DND-41 (cell line): Measurements from ENCODE around the gene PHACTR3.

Experiments used
- ATAC-seq: fragments of 200-7000 bp; cut with Tn5 transposase; 3 replicates; pipeline ENCODE4 v1.9.1; 2021; ENCODE audit warnings: low read depth; ENCODE audit not compliant: insufficient read depth
- DNase-seq: peaks from one replicate; pipeline ENCODE4 v3.0.0-alpha.2; 2020
- H2AFZ ChIP-seq: 2 replicates; pipeline ENCODE4 v1.6.0; 2012; ENCODE audit warnings: low read depth, low read length
- H3K27ac ChIP-seq: 2 replicates; pipeline ENCODE4 v1.5.1; 2012; ENCODE audit warnings: low read length, inconsistent platforms
- H3K27me3 ChIP-seq: fragments of 200-600 bp; sonication (generic); 2 replicates; pipeline ENCODE4 v1.6.0; 2012; ENCODE audit warnings: low read length, mild to moderate bottlenecking, inconsistent platforms; ENCODE audit not compliant: insufficient read depth, poor library complexity
- H3K36me3 ChIP-seq: 2 replicates; pipeline ENCODE4 v1.5.1; 2012; ENCODE audit warnings: low read length, inconsistent platforms; ENCODE audit not compliant: insufficient read depth
- H3K4me1 ChIP-seq: 2 replicates; pipeline ENCODE4 v1.5.1; 2012; ENCODE audit warnings: mild to moderate bottlenecking, low read length; ENCODE audit not compliant: insufficient read depth
- H3K4me2 ChIP-seq: 2 replicates; pipeline ENCODE4 v1.6.0; 2012; ENCODE audit warnings: mild to moderate bottlenecking, moderate library complexity, low read length, inconsistent platforms; ENCODE audit not compliant: insufficient read depth
- H3K4me3 ChIP-seq, 2 experiments: fragments of 200-600 bp in 1 of 2; shearing (Covaris generic) in 1 of 2; 2 replicates each; pipeline ENCODE4 v1.5.1; 2012 to 2016; ENCODE audit warnings: inconsistent platforms in 2 of 2, low read length in 2 of 2, mild to moderate bottlenecking in 2 of 2, low read depth in 1 of 2, moderate library complexity in 1 of 2
- H3K79me2 ChIP-seq: 2 replicates; pipeline ENCODE4 v1.6.0; 2012; ENCODE audit warnings: low read length, inconsistent platforms; ENCODE audit not compliant: insufficient read depth
- H3K9ac ChIP-seq: 2 replicates; pipeline ENCODE4 v1.6.0; 2012; ENCODE audit warnings: low read depth, mild to moderate bottlenecking, inconsistent platforms, low read length, moderate library complexity
- H3K9me3 ChIP-seq: 2 replicates; pipeline ENCODE4 v1.5.1; 2012; ENCODE audit warnings: low read length, moderate library complexity, mild to moderate bottlenecking, inconsistent platforms; ENCODE audit not compliant: insufficient read depth, severe bottlenecking
- H4K20me1 ChIP-seq: 2 replicates; pipeline ENCODE4 v1.6.0; 2012; ENCODE audit warnings: low read length; ENCODE audit not compliant: insufficient read depth
- CTCF ChIP-seq: IDR thresholded peaks from 2 replicates; pipeline ENCODE4 v1.5.1; 2012; ENCODE audit warnings: borderline replicate concordance, low read length, moderate library complexity, mild to moderate bottlenecking; ENCODE audit not compliant: poor library complexity, severe bottlenecking; ENCODE audit errors: extremely low read depth
- EZH2 ChIP-seq: IDR thresholded peaks from 3 replicates; pipeline ENCODE4 v1.6.1; 2012; ENCODE audit warnings: borderline replicate concordance, low read depth, mild to moderate bottlenecking, moderate library complexity, low read length, inconsistent platforms; ENCODE audit not compliant: severe bottlenecking

The PHACTR3 gene

GRCh38 chr20:59576216-59576953 lies 28.0 kb upstream of the PHACTR3 start:
- peaks cover 10% of the 10 kb centered on the region; the same call in 1 of the 2 replicates for H4K20me1 ChIP-seq
- no peak overlapping the region for H3K4me3 ChIP-seq
- no peak overlapping the region for H3K4me2 ChIP-seq
- H2AFZ ChIP-seq, result no peak overlapping the region
- TF ChIP-seq CTCF, result no peak
- TF ChIP-seq EZH2, result no peak
- no peak overlapping the region for H3K9ac ChIP-seq
- H3K9me3 ChIP-seq, result no peaks in the 10 kb centered on the region
- peaks cover 6% of the 10 kb centered on the region for H3K27me3 ChIP-seq
- DNase-seq, result no peak
- peaks cover 7% of the 10 kb centered on the region for H3K4me1 ChIP-seq
- no peaks in the 10 kb centered on the region for H3K36me3 ChIP-seq
- H3K27ac ChIP-seq, result no peak overlapping the region
- ATAC-seq, result no peak
- no peaks in the 10 kb centered on the region for H3K79me2 ChIP-seq

GRCh38 chr20:59577037-59577808 lies 27.1 kb upstream of the PHACTR3 start:
- H3K36me3 ChIP-seq, result no peaks in the 10 kb centered on the region
- ATAC-seq (no peak), DNase-seq (no peak)
- H3K4me3 ChIP-seq, result no peak overlapping the region
- no peaks in the 10 kb centered on the region for H3K9me3 ChIP-seq
- H3K27ac ChIP-seq, result no peak overlapping the region
- no peaks in the 10 kb centered on the region for H3K79me2 ChIP-seq
- TF ChIP-seq CTCF (no peak), EZH2 (no peak)
- no peak overlapping the region for H2AFZ ChIP-seq
- H3K9ac ChIP-seq, result no peak overlapping the region
- no peak overlapping the region for H3K4me2 ChIP-seq
- H3K4me1 ChIP-seq, result no peaks in the 10 kb centered on the region
- peaks cover 6% of the 10 kb centered on the region for H3K27me3 ChIP-seq
- peaks cover 10% of the 10 kb centered on the region; the same call in 1 of the 2 replicates for H4K20me1 ChIP-seq

GRCh38 chr20:59577809-59578435 lies 26.4 kb upstream of the PHACTR3 start:
- H3K27me3 ChIP-seq, result peaks cover 6% of the 10 kb centered on the region
- peaks cover 10% of the 10 kb centered on the region; the same call in 1 of the 2 replicates for H4K20me1 ChIP-seq
- no peak overlapping the region for H2AFZ ChIP-seq
- H3K27ac ChIP-seq, result no peak overlapping the region
- no peaks in the 10 kb centered on the region for H3K36me3 ChIP-seq
- DNase-seq (no peak), ATAC-seq (no peak)
- H3K4me1 ChIP-seq, result no peaks in the 10 kb centered on the region
- H3K4me2 ChIP-seq, result no peak overlapping the region
- H3K9me3 ChIP-seq, result no peaks in the 10 kb centered on the region
- no peaks in the 10 kb centered on the region for H3K79me2 ChIP-seq
- H3K9ac ChIP-seq, result no peak overlapping the region
- TF ChIP-seq EZH2, result no peak
- TF ChIP-seq CTCF, result no peak
- no peak overlapping the region for H3K4me3 ChIP-seq
